Neural cell (in vitro differentiated cells): ENCODE results near the gene CDH12. TPM values are rescaled to one million over a fixed set of nuclear protein-coding genes. Genes with fewer than 3 reads are reported as not detected.

Experiments
- H2AFZ ChIP-seq: fragments of 200-600, 300-800 bp; sonication (generic), shearing (Covaris generic); 2 replicates; pipeline ENCODE4 v1.6.0; 2014; ENCODE audit warnings: low read depth, mild to moderate bottlenecking, antibody characterized with exemption, low read length, moderate library complexity
- H3F3A ChIP-seq: fragments of 200-600 bp; shearing (Covaris generic); 2 replicates; pipeline ENCODE4 v1.6.1; 2016; ENCODE audit warnings: mild to moderate bottlenecking, moderate library complexity, mixed read lengths, antibody characterized with exemption, low read length; ENCODE audit not compliant: insufficient read depth, poor library complexity, severe bottlenecking
- H3K27ac ChIP-seq: fragments of 200-600, 300-800 bp; sonication (generic), shearing (Covaris generic); 2 replicates; pipeline ENCODE4 v1.5.1; 2014; ENCODE audit warnings: mild to moderate bottlenecking, low read length, moderate library complexity
- H3K27me3 ChIP-seq: fragments of 300-800, 200-600 bp; sonication (generic), shearing (Covaris generic); 2 replicates; pipeline ENCODE4 v1.6.0; 2014; ENCODE audit warnings: mild to moderate bottlenecking, low read depth, low read length, moderate library complexity; ENCODE audit not compliant: insufficient read depth
- H3K36me3 ChIP-seq: fragments of 300-800, 200-600 bp; sonication (generic), shearing (Covaris generic); 2 replicates; pipeline ENCODE4 v1.5.1; 2014; ENCODE audit warnings: mild to moderate bottlenecking, antibody characterized with exemption, low read length, moderate library complexity; ENCODE audit not compliant: insufficient read depth
- H3K4me2 ChIP-seq: fragments of 300-800, 200-600 bp; sonication (generic), shearing (Covaris generic); 2 replicates; pipeline ENCODE4 v1.6.0; 2014; ENCODE audit warnings: mild to moderate bottlenecking, low read length
- H3K4me3 ChIP-seq: fragments of 300-800, 200-600 bp; sonication (generic), shearing (Covaris generic); 2 replicates; pipeline ENCODE4 v1.5.1; 2014; ENCODE audit warnings: mild to moderate bottlenecking, low read length, moderate library complexity
- H3K79me2 ChIP-seq: fragments of 200-600 bp; shearing (Covaris generic); replicated peaks from 2 replicates; pipeline ENCODE4 v1.6.0; 2014; ENCODE audit warnings: mild to moderate bottlenecking, low read length, moderate library complexity; ENCODE audit not compliant: insufficient read depth
- H3K9ac ChIP-seq: fragments of 300-800, 200-600 bp; sonication (generic), shearing (Covaris generic); 2 replicates; pipeline ENCODE4 v1.6.1; 2016; ENCODE audit warnings: mild to moderate bottlenecking, low read length, mixed read lengths
- H3K9me2 ChIP-seq: fragments of 200-600 bp; shearing (Covaris generic); 2 replicates; pipeline ENCODE4 v1.6.1; 2016; ENCODE audit warnings: mild to moderate bottlenecking, low read length, mixed read lengths; ENCODE audit not compliant: insufficient read depth
- H3K9me3 ChIP-seq: fragments of 200-600, 300-800 bp; sonication (generic), shearing (Covaris generic); 2 replicates; pipeline ENCODE4 v1.6.1; 2016; ENCODE audit warnings: mild to moderate bottlenecking, mixed run types, low read length, moderate library complexity, mixed read lengths
- H4K20me1 ChIP-seq: fragments of 200-600 bp; shearing (Covaris generic); 2 replicates; pipeline ENCODE4 v1.6.1; 2016; ENCODE audit warnings: mild to moderate bottlenecking, mixed run types; ENCODE audit not compliant: insufficient read depth
- EP300 ChIP-seq: fragments of 450-650 bp; conservative IDR thresholded peaks from 2 replicates; pipeline ENCODE4 v1.6.1; 2014; ENCODE audit warnings: antibody characterized with exemption, mild to moderate bottlenecking, moderate library complexity; ENCODE audit not compliant: poor library complexity, severe bottlenecking
- EZH2 ChIP-seq: fragments of 200-600, 300-800 bp; shearing (Covaris generic), sonication (generic); IDR thresholded peaks from 2 replicates; pipeline ENCODE4 v1.6.1; 2014; ENCODE audit warnings: antibody characterized with exemption, low read length, borderline replicate concordance, mild to moderate bottlenecking; ENCODE audit not compliant: insufficient read depth, poor library complexity, severe bottlenecking
- MXI1 ChIP-seq: fragments of 450-650 bp; conservative IDR thresholded peaks from 2 replicates; pipeline ENCODE4 v1.6.1; 2014; ENCODE audit warnings: antibody characterized with exemption, mild to moderate bottlenecking; ENCODE audit not compliant: poor library complexity, severe bottlenecking
- POLR2AphosphoS5 ChIP-seq: IDR thresholded peaks from 2 replicates; pipeline ENCODE4 v1.6.1; 2012
- RAD21 ChIP-seq: fragments of 450-650 bp; conservative IDR thresholded peaks from 2 replicates; pipeline ENCODE4 v1.6.1; 2014; ENCODE audit warnings: antibody characterized with exemption, mild to moderate bottlenecking, moderate library complexity
- REST ChIP-seq: IDR thresholded peaks from 2 replicates; pipeline ENCODE4 v1.6.1; 2012; ENCODE audit warnings: borderline replicate concordance
- SMC3 ChIP-seq: fragments of 450-650 bp; conservative IDR thresholded peaks from 2 replicates; pipeline ENCODE4 v1.6.1; 2014; ENCODE audit warnings: antibody characterized with exemption, mild to moderate bottlenecking, moderate library complexity; ENCODE audit not compliant: poor library complexity
- TAF1 ChIP-seq: IDR thresholded peaks from 2 replicates; pipeline ENCODE4 v1.6.1; 2012; ENCODE audit warnings: low read depth
- polyA plus RNA-seq: library from polyadenylated mRNA; depleted of rRNA; stranded (reverse); fragments of >200 nt; gene quantifications from 2 replicates; pipeline ENCODE4 v1.2.3, GENCODE V29; 2014
- TF ChIP-seq, protein P1 (sequence below): fragments of 450-650 bp; IDR thresholded peaks from 2 replicates; pipeline ENCODE4 v1.5.1; 2014; ENCODE audit warnings: antibody characterized with exemption, mild to moderate bottlenecking, moderate library complexity; ENCODE audit not compliant: poor library complexity, severe bottlenecking

The CDH12 gene
- polyA plus RNA-seq, 1 donor from 2014 or later = 2.1 TPM

GRCh38 chr5:22245770-22246169 is 607.4 kb downstream of the CDH12 start:
- no peak overlapping the region for H3K27ac ChIP-seq
- no peak overlapping the region for H3K4me3 ChIP-seq
- no peaks in the 10 kb centered on the region for H3K27me3 ChIP-seq
- no peaks in the 10 kb centered on the region for H4K20me1 ChIP-seq
- H2AFZ ChIP-seq = no peak overlapping the region
- no peaks in the 10 kb centered on the region for H3K36me3 ChIP-seq
- no peaks in the 10 kb centered on the region for H3K9me3 ChIP-seq
- TF ChIP-seq RAD21 (no peak), REST (no peak), EZH2 (no peak), SMC3 (no peak), MXI1 (no peak), EP300 (no peak), POLR2AphosphoS5 (no peak)
- TF ChIP-seq, protein P1, sequence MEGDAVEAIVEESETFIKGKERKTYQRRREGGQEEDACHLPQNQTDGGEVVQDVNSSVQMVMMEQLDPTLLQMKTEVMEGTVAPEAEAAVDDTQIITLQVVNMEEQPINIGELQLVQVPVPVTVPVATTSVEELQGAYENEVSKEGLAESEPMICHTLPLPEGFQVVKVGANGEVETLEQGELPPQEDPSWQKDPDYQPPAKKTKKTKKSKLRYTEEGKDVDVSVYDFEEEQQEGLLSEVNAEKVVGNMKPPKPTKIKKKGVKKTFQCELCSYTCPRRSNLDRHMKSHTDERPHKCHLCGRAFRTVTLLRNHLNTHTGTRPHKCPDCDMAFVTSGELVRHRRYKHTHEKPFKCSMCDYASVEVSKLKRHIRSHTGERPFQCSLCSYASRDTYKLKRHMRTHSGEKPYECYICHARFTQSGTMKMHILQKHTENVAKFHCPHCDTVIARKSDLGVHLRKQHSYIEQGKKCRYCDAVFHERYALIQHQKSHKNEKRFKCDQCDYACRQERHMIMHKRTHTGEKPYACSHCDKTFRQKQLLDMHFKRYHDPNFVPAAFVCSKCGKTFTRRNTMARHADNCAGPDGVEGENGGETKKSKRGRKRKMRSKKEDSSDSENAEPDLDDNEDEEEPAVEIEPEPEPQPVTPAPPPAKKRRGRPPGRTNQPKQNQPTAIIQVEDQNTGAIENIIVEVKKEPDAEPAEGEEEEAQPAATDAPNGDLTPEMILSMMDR = no peak
- H3F3A ChIP-seq = no peaks in the 10 kb centered on the region
- H3K79me2 ChIP-seq = no peaks in the 10 kb centered on the region
- H3K4me2 ChIP-seq = no peak overlapping the region
- no peaks in the 10 kb centered on the region for H3K9me2 ChIP-seq
- no peak overlapping the region for H3K9ac ChIP-seq

DNA sequence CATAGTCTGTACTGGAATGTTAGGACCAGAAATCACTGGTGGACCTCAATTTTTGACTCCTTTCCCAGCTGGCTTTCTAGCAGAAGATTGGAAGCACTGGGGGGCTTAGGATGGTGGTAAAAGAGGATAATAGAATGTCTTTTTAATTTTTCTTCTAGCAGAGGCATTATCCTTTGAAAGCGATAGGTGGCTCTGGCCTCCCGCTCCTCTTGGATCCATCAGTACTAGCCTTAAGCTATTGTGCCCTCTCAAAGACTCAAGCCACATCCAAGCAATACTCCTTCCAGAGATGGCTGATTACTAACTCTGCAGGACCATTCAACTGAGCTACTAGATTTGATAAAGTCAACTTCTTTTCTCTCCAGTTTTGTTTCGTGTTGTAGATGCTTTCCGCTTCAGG is 610.6 kb downstream of the CDH12 start:
- H3K9me3 ChIP-seq = no peaks in the 10 kb centered on the region
- TF ChIP-seq REST = no peak
- TF ChIP-seq, protein P1 = no peak
- no peak for TF ChIP-seq POLR2AphosphoS5
- TF ChIP-seq EZH2 = no peak
- TF ChIP-seq TAF1 = no peak
- TF ChIP-seq SMC3 = no peak
- TF ChIP-seq MXI1 = no peak
- TF ChIP-seq RAD21 = no peak
- no peak for TF ChIP-seq EP300

More for the DNA sequence above, 610.6 kb downstream of the CDH12 start:
- Histone ChIP-seq H3K27ac (no peak overlapping the region), H3K9me2 (no peaks in the 10 kb centered on the region), H2AFZ (no peak overlapping the region), H3K4me3 (no peak overlapping the region), H3K36me3 (no peaks in the 10 kb centered on the region), H3K4me2 (no peak overlapping the region), H4K20me1 (no peaks in the 10 kb centered on the region), H3K27me3 (no peaks in the 10 kb centered on the region), H3K9ac (no peak overlapping the region), H3F3A (no peaks in the 10 kb centered on the region), H3K79me2 (no peaks in the 10 kb centered on the region)
